D721Med (cell line): ENCODE data around the gene ITGB7.
"Not testable (repeated sequence)": the region's sequence is repeated elsewhere in the genome, so short reads cannot be mapped to it uniquely, and the experiment has no call there.

Experiments used
- DNase-seq: peaks from one replicate; pipeline ENCODE4 v3.0.0; 2011; ENCODE audit warnings: low spot score; ENCODE audit not compliant: insufficient read length
- FAIRE-seq: peaks from 2 replicates; lab custom pipeline; 2011; peaks lifted over from hg19 to GRCh38; lab: Jason Lieb, UNC
- CTCF ChIP-seq: IDR thresholded peaks from 2 replicates; pipeline ENCODE4 v1.5.1; 2012; ENCODE audit warnings: mild to moderate bottlenecking, control low read depth; ENCODE audit not compliant: insufficient read depth; ENCODE audit errors: missing control alignments

Gene ITGB7

GRCh38 chr12:53169644-53170043 is 37.4 kb downstream of the ITGB7 start:
- no peak for DNase-seq
- no peak for FAIRE-seq
- no peak for TF ChIP-seq CTCF

GRCh38 chr12:53166837-53167236 is 40.2 kb downstream of the ITGB7 start:
- no peak for DNase-seq
- TF ChIP-seq CTCF = no peak
- FAIRE-seq = no peak

DNA sequence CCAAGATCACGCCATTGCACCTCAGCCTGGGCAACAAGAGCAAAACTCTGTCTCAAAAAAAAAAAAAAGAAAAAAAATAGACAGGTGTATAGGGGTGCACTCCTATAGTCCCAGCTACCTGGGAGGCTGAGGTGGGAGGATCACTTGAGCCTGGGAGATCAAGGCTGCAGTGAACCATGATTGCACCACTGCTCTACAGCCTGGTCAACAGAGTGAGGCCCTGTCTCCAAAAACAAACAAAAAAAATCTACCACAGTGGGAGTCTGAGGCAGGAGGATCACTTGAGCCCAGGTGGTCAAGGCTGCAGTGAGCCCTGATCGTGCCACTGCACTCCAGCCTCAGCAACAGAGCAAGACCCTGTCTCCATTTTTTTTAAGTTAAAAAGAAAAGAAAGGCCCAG is 44.0 kb downstream of the ITGB7 start:
- not testable (repeated sequence) for FAIRE-seq, DNase-seq

- DNase-seq (no peak), FAIRE-seq (no peak)
- no peak for TF ChIP-seq CTCF
These were observed 45.7 kb downstream of the ITGB7 start for GRCh38 chr12:53161119-53161911.

GRCh38 chr12:53160673-53161072 is 46.4 kb downstream of the ITGB7 start:
- TF ChIP-seq CTCF = no peak
- FAIRE-seq (no peak), DNase-seq (no peak)

DNA sequence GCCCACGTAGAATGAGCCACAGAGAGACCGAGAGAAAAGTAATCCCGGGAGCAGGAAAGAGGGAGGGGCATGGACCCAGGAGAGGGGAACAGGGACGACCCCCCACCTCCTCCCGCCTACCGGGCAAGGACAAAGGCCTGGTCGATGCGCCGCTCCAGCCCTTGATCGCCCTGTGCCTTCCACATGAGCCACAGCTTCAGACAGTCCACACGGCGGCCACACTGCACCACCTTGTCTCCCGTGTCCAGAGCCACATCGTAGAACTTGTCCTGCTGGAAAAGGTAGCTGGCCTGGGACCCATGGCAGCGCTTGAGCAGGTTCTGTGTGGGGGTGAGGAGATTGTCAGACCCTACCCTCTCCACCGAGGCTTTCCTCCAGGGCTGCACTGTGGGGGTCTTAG is 47.1 kb downstream of the ITGB7 start:
- FAIRE-seq = no peak
- no peak for TF ChIP-seq CTCF

DNA sequence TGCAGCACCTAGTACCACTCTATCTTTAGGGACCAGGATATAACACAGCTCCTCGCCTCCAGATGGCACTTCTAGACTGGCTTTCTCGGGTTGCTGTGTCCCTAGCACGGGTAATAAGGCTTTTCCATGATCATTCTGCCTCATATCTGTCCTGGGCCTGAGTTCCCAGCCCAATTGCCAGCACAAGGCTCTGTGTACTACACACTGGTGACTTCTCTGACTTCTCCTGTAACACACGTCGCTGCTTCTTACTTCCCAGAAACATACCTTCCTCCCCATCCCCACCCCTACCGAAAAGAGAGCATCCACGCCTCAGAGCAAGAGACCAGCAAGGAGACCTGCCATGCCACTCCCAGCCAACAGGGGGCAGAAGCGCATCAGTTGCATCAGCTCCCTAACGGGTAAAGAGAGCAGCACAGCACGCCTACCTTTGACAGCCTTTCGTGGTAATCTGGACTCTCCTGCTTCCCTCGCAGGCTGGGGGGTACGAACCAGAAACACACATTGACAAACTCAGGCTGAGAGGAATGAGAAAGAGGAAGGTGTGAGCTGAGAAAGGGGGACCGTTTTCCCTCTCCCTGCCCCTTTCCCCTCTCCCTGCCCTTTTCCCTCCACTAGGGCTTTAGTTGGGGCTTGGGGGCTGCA is 47.7 kb downstream of the ITGB7 start:
- peak; percentile 99 for TF ChIP-seq CTCF
- FAIRE-seq (no peak), DNase-seq (peak; percentile 80)

More for the DNA sequence above, 47.1 kb downstream of the ITGB7 start:
- DNase-seq = no peak
